T-helper 2 cell treated with Interferon-gamma antibody and Interleukin-4, amounts not matched to agents 100 ng/mL and 5 ng/mL, for 36 hours (primary cell): ENCODE results near the gene KLK8. TPM values are rescaled to one million over a fixed set of nuclear protein-coding genes. Genes with fewer than 3 reads are reported as not detected.
"Not testable (repeated sequence)": the region's sequence is repeated elsewhere in the genome, so short reads cannot be mapped to it uniquely, and the experiment has no call there.

Experiments
- intact Hi-C: fragments of 100-400 bp; cut with micrococcal nuclease; formaldehyde crosslinking; loops from one replicate; pipeline ENCODE4 v1.15.1; 2023
- total RNA-seq: library from RNA; stranded (reverse); gene quantifications from 2 replicates; pipeline ENCODE4 v1.2.3, GENCODE V29; 2022

Gene KLK8
- total RNA-seq, 1 donor from 2014 or later: not detected

DNA sequence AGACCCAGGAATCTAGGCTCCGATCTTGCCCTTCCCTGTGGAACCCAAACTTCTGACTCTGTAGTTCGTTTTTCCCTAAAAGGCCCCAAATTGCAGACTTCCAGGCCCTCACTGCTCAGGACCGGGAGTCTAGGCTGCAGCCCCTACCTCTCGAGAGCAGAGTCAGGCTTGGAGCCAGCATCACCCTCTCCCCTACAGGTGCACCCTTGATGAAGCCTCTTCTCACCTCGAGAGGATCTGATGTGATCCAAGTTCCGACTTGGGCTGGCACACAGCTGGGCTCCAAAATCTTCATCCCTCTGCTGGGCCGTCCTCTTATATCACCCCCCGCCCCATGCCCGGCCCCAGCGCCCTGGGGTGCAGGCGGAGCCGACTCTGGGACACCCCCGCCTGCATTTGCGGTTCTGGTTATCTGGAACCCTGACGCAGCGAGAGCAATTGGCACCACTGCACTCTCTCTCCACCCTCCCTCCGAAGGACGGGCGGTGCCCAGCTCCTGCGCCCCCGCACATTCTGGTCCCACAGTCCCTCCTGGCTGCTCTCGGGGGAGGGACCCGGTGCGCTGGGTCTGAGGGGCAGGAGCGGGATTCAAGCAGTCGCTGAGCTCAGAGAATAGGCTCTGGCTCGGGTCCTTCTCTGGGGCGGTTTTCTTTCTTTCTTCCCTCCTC lies 17.6 kb downstream of the KLK8 start, which contains the start of gene KLK7:
TSS of gene KLK7 (minus strand) at position 293 of the 668 bp plus-strand sequence. CDS start 1,518 bp downstream, outside the sequence.
- intact Hi-C loops: no loop called here

DNA sequence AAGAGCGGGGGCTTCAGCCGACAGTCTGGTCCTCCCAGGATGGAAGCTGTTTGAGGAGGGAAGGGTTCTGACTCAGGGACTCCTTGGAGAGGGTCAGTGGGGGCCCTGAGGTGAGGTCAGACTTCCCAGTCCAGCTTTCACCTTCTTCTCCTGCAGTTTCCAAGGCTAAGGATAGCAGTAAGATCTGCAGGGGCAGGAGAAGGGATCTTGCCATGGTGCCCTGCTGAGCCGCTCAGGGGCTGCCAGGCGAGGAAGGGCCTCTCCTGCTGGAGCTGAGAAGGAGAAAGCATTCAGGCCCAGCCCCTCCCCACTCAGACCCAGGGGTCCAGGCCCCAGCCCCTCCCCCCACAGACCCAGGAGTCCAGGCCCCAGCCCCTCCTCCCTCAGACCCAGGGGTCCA lies 19.2 kb downstream of the KLK8 start:
- intact Hi-C loops: no loop called here

DNA sequence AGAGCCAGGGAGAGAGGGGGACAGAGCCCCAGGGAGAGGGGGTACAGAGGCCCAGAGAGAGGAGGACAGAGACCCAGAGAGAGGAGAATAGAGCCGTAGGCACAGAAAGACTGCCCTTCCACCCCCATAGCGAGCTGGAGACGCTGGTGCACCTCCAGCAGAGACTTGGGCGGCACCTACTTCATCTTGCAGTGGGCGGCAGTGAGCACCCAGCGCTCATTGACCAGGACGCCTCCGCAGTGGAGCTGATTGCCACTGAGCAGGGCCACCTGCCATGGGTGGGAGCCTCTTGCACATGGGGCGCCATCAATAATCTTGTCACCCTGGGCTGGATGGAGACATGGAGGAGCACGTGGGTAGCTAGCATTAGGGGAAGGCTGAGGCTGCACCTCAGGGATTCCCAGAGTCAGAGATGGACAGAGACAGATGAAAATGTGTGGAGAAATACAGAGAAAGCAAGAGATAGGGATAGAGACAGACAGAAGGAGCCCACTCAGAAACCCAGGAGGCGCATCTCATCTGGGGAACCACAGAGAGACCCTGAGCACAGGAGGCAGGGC lies 19.7 kb downstream of the KLK8 start:
- intact Hi-C loops: no loop called here

DNA sequence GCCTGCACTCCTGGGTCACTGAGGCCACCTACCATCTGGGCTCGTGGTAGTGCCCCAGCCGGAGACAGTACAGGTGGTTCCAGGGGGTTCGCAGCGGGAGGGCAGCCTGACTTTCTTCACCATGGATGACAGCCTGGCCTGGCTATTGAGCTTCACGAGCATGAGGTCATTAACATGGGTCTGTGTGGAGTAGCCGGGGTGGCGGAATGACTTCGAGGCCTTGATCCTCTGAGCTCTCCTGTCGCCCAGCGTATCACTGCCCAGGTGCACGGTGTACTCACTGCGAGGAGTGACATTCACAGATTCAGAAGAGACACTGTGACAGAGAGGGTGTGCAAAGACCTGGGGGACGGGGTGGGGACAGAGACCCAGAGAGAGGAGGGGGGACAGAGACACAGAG lies 21.2 kb downstream of the KLK8 start:
- intact Hi-C loops: no loop called here

DNA sequence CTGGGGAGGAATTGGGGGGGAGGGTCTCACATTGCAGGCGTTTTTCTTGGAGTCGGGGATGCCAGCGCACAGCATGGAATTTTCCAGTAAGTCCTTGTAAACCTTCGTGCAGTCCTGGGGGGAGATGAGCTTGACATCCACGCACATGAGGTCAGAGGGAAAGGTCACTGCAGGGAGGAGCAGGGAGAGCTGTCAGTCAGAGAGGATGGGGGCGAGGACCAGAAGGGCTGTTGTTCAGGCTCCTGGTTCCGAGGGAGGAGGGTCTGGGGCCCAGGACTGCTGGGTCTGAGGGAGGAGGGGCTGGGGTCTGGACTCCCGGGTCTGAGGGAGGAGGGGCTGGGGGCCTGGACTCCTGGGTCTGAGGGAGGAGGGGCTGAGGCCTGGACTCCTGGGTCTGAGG lies 21.6 kb downstream of the KLK8 start:
- intact Hi-C loops: no loop called here

DNA sequence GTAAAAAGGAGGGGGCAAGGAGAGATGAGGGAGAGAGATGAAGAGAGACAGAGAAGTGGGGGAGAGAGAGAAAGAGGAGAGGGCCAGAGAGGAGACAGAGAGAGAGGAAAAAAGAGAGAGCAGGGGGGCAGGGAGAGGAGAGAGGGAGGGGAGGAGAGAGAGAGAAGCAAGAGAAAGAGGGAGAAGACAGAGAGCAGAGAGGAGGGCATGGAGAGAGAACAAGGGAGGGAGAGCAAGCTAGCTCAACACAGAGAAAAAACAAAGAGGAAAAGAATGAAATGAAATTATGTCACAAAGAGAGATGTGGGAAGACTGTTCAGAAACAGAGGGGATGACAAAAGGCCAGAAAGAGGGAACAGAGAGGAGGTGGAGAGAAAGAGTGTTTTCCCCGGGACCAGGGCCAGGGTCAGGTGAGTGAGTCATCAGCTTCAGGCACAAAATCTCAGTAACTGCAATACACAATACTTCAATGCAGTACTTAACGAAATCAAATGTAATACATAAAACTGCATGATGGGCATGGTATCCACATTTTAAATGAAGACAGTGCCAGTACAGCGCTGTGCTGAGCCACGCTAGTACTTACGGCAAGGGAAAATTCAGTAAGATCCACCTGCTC lies 22.5 kb downstream of the KLK8 start:
- intact Hi-C loops: no loop called here

DNA sequence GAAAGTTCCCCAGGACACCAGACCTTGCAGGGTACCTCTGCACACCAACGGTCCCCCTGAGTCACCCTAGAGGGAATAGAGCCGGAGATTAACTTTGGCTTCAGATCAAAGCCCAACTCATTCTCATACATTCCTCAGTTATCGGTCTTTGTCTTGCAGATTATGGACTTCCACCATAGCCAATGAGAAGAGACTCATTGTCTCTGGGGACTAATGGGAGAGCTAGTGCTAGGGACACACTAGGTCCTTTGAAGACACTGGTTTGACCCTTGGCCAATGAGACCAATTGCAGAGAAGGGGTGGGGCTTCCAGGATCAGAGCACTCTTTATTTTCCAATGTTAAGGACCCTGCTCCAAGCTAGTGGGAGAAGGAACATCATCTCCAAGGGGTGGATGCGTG lies 23.8 kb downstream of the KLK8 start:
- intact Hi-C loops: no loop called here

DNA sequence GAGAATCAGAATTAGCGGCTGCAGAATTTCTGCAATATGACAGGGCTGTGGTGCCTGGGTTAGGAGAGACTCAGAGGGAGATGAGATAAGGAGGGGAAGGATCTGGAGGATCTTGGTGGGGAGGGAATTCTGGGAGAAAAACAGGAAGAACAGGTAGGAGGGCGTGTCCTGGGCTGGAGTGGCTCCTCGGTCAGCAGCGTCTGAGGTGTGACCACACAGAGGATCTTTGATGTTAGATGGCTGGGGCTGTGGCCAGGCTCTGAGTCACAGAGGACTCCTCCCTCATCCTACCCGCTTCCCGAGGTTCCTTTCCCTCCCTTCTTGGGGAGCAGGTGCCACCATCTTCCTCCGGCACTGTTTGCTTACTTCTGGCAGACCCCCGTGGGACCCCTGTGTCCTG lies 25.6 kb downstream of the KLK8 start:
- intact Hi-C loops: no loop called here

DNA sequence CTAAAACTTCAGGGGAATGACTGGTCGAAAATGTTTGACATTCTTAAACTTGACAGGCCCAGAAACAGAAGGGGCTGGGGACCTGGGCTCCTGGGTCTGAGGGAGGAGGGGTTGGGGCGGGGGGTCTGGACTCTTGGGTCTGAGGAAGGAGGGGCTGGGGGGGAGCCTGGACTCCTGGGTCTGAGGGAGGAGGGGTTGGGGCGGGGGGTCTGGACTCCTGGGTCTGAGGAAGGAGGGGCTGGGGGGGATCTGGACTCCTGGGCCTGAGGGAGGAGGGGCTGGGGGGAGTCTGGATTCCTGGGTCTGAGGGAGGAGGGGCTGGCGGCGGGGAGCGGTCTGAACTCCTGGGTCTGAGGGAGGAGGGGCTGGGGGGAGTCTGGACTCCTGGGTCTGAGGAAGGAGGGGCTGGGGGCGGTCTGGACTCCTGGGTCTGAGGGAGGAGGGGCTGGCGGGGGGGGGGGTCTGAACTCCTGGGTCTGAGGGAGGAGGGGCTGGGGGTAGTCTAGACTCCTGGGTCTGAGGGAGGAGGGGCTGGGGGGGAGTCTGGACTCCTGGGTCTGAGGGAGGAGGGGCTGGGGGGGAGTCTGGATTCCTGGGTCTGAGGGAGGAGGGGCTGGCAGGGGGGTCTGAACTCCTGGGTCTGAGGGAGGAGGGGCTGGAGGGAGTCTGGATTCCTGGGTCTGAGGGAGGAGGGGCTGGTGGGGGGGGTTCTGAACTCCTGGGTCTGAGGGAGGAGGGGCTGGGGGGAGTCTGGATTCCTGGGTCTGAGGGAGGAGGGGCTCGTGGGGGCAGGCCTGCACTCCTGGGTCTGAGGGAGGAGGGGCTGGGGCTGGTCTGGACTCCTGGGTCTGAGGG lies 26.5 kb downstream of the KLK8 start:
- intact Hi-C loops: no loop called here

DNA sequence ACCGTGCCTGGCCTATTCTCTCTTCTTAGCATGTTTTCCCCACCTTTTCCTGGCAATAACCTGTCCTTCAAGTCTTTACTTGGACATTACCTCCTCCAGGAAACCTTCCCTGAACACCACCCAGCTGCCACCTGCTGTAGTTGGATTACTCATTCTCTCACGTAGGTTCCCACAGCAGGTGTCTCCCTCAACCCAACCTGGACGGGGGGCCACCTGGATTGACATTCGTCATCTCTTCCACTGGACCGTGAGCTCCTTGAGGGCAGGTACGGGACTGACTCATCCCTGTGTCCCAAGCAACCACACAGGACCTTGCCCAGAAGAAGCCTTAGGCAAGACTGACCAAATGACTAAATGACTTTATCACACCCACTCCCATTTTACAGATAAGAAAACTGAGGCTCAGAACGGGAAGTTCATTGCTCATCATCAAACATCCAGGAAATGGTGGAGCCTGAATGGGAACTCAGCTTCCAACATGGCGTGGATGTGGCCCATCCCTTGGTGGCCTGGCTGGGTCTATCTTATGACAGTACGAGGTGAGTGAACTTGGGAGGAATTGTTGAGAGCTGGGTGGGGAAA lies 28.5 kb downstream of the KLK8 start:
- intact Hi-C loops: no loop called here

DNA sequence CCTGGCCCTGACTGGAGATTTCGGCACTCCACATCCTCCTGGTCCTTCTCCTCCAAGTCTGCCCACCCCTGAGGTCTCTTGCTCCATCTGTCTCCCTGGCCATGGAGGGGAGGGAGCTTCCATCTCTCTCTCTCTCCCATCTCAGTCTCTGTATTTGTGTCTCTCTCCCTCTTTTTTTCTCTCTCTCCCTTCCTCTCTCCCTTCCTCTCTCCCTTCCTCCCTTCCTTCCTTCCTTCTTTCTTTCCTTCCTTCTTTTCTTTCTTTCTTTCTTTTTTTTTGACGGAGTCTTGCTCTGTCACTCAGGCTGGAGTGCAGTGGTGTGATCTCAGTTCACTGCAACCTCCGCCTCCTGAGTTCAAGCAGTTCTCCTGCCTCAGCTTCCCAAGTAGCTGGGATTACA lies 31.6 kb downstream of the KLK8 start:
- intact Hi-C loops: not testable (repeated sequence)

DNA sequence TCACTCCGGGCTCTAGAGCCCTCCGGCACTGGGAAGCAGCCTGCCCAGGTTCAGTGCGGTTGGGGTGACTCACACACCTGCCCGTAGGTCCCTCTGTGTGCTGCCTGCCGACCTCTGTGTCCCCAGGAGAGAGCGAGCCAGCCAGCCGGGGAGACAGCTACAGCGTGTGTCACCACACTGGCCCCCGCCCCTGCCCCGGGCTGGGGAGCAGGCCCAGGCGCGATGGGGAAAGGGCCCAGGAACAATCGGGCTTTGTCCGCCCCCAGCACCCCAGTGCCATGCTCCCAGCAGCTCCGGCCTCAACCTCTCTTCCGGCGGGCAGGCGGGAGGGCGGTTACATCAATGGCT lies 32.0 kb downstream of the KLK8 start, which contains the start of gene KLK6:
TSS of gene KLK6 (minus strand) at position 179 of the 348 bp plus-strand sequence. CDS start 1,487 bp downstream, outside the sequence.
- intact Hi-C loops: no loop called here

DNA sequence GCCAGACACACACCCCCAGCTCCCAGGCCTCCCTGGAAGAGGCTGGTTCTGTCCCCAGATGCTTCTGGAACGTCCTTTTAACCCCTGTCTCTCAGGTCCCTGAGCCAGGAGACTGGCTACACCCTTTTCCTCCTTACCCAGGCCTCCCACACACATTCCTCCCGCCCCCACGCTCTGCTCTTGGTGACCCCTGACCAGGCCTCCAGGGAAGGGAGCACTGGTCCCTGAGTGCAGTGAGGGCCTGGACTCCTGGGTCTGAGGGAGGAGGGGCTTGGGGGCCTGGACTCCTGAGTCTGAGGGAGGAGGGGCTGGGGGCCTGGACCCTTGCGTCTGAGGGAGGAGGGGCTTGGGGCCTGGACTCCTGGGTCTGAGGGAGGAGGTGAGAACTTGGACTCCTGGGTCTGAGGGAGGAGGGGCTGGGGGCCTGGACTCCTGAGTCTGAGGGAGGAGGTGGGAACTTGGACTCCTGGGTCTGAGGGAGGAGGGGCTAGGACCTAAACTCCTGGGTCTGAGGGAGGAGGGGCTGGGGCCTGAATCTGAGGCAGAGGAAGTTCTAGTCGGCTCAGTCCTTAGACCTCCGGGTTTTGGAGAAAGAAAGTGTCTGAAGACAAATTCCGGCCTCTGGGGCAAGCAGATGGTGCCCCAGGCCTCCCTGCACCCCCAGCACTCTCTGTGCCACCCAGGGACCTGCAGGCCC lies 32.5 kb downstream of the KLK8 start:
- intact Hi-C loops: no loop called here

DNA sequence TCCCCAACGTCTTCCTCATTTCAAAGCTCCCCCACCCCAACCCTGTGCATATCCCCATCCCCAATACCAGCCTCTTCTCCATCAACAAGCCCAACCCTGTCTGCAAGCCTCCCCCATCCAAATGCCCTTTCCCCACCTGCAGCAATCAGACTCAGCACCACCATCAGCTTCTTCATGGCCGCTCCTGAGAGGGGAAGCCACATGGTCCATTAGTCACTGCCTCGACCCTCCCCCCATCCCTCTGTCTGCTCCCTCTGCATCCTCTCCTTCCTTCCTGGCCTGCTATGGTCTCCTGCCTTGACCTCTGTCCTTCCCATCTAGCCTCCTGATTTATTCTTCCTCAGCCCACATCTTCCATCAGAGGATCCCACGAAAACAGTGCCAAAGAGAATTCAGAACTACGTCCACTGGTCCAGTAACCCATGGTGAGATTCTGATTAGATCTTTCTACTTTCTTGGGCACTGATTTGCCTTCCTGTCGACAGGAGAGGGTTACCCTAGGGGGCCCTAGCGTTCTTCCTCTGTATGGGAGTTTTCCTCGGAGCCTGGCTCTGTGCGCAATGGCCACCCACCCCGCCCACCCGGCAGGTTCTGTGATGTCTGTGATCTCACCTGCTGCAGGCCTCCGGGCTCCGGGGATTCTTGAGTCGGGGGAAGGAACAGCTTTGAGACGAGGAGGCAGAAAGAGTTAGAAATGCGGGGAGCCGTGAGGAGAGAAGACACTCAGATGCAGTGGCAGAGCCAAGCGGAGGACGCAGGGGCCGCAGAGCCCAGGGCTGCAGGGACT lies 33.3 kb downstream of the KLK8 start:
- intact Hi-C loops: no loop called here

DNA sequence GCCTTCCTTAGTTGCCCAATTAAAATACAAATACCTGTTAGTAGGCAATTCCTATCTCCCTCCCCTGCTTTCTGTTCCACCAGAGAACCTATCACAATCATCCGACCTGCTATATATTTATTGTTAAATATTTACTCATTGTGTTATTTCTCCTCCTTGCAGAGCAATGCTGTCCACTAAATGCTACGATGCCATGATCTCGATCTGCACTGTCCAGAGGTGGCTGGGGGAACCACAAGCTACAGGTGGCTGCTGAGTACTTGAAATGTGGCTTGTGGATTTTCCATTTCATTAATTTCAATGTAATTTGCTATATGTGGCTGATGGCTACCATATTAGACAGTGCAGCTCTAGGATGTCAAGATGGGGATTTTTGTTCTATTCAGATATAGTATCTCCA lies 37.1 kb downstream of the KLK8 start:
- intact Hi-C loops: no loop called here

DNA sequence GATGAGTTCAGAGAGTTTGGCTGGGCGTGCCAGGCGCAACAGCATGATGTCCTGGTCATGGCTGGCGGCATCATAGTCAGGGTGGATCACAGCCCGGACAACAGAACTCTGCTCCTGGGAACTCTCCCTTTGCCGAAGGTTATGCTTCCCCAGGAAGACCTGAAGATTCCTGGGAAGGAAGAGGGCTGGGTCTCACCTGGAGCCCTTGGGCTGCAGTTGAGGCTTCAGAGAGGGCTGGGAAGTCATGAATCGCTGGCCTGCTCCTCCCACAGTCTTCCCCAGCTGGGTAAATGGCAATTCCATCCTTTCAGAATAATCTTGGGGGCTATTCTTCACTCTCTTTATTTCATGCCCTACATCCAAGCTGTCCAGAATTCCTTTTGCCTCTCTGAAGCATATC lies 38.0 kb downstream of the KLK8 start:
- intact Hi-C loops: no loop called here

DNA sequence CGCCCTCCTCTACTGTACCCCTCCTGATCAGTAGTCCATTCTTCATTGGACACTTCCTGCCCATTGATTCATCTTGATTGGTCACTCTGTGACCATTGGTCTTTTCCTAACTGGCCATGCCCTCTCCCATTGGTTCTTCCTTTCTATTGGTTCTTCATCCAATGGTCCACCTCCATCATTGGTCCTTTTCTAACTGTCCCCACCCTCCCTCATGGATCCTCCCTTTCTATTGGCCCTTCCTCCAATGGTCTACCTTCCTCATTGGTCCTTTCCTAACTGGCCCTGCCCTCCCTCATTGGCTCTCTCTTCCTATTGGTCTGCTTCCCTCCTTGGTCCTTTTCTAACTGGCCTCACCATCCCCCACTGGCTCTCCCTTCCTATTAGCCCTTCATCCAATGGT lies 39.2 kb downstream of the KLK8 start:
- intact Hi-C loops: no loop called here

DNA sequence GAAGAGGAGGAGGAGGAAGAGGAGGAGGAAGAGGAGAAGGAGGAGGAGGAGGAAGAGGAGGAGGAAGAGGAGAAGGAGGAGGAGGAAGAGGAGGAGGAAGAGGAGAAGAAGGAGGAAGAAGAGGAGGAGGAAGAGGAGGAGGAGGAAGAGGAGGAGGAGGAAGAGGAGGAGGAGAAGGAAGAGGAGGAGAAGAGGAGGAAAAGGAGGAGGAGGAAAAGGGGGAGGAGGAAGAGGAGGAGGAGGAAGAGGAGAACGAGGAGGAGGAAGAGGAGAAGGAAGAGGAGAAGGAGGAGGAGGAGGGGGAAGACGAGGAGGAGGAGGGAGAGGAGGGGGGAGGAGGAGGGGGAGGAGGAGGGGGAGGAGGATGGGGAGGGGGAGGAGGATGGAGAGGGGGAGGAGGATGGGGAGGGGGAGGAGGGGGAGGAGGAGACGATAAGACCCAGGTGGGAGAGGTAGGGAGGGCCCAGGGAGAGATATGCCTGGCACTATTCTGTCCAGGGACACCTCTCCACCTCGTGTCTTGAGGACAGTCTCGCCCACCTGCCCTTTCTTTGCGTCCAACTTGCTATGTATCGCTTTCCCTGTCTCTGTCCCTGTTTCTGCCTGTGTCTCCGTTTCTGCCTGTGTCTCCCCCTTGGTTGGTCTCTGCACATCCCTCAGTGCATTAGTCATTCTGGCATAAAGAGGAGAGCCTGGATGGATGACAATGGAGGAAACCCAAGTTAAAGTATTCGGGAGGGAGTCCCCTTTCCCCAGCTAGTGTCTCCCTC lies 41.5 kb downstream of the KLK8 start:
- intact Hi-C loops: no loop called here

DNA sequence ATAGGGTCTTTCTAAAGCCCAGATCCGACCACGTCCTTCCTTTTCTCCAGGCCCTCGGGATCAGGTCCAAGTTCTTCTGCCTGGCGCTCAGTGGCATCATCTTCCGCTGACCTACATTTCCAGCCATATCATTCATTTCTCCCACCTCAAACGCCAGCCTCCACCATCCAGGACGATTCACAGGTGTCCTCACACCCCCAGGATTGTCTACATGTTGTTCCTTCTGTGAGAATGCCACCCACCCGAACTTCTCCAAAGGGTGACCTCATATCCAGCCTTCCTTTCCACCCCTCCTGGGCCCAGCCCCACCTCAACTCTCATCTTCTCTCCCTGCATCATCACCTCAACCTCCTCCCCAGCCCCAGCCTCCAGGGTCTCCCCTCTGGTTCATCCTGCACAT lies 43.8 kb downstream of the KLK8 start:
- intact Hi-C loops: no loop called here
